Small intestine (tissue), 7 donors: ENCODE measurements around the gene NUDT16. TPM values are rescaled to one million over a fixed set of nuclear protein-coding genes. Genes with fewer than 3 reads are reported as not detected.
"Not testable (repeated sequence)": the region's sequence is repeated elsewhere in the genome, so short reads cannot be mapped to it uniquely, and the experiment has no call there.

Experiments
- DNase-seq, 2 donors: peaks; one replicate each; pipeline versions ENCODE4 v3.0.0 to v3.0.0-alpha.2; 2013
- FAIRE-seq: peaks from 2 replicates; lab custom pipeline; 2012; peaks lifted over from hg19 to GRCh38; lab: Jason Lieb, UNC
- H3K27ac ChIP-seq, 3 donors: one replicate each; pipeline ENCODE4 v1.5.1; 2013; ENCODE audit warnings: low read length in 2 of 3, mild to moderate bottlenecking in 2 of 3, control low read depth in 1 of 3, inconsistent platforms in 1 of 3, low read depth in 1 of 3, moderate library complexity in 1 of 3
- H3K27me3 ChIP-seq, 3 donors: one replicate each; pipeline ENCODE4 v1.6.1; 2013; ENCODE audit warnings: low read length in 3 of 3, inconsistent platforms in 1 of 3; ENCODE audit not compliant: control insufficient read depth in 3 of 3, insufficient read depth in 3 of 3
- H3K36me3 ChIP-seq, 3 donors: one replicate each; pipeline ENCODE4 v1.6.1; 2013; ENCODE audit warnings: low read length in 3 of 3, inconsistent platforms in 1 of 3, low read depth in 1 of 3, mild to moderate bottlenecking in 1 of 3, moderate library complexity in 1 of 3; ENCODE audit not compliant: control insufficient read depth in 3 of 3, insufficient read depth in 2 of 3
- H3K4me1 ChIP-seq, 3 donors: one replicate each; pipeline ENCODE4 v1.6.1; 2013; ENCODE audit warnings: low read length in 2 of 3, inconsistent platforms in 1 of 3, low read depth in 1 of 3, mild to moderate bottlenecking in 1 of 3, moderate library complexity in 1 of 3; ENCODE audit not compliant: control insufficient read depth in 3 of 3, insufficient read depth in 2 of 3
- H3K4me3 ChIP-seq, 3 donors: one replicate each; pipeline ENCODE4 v1.5.1; 2013; ENCODE audit warnings: low read length in 3 of 3, control low read depth in 1 of 3, inconsistent platforms in 1 of 3, low read depth in 1 of 3, mild to moderate bottlenecking in 1 of 3, moderate library complexity in 1 of 3
- H3K9me3 ChIP-seq, 2 donors: one replicate each; pipeline ENCODE4 v1.6.1; 2013; ENCODE audit warnings: low read depth in 1 of 2, low read length in 1 of 2; ENCODE audit not compliant: control insufficient read depth in 2 of 2, insufficient read depth in 1 of 2
- WGBS, 3 donors: extraction: QIAGEN DNeasy Blood & Tissue Kit; methylation state at CpG; one replicate each; pipeline ENCODE4 v1.1.7; 2013; 5-methylcytosine and 5-hydroxymethylcytosine counted together
- polyA plus RNA-seq, 4 donors: library from polyadenylated mRNA; stranded (reverse) in 3 of 4; unstranded in 1 of 4; fragments of 200-250 nt in 3 of 4; fragments of 120-200 nt in 1 of 4; gene quantifications; one replicate each; pipeline versions ENCODE4 v1.2.1 to v1.2.3, GENCODE V29; 2013
- donor health status: healthy with polysubstance abuse.
- donor health status: control.
- donor health status: control.
- donor health status: Bipolar disorder and iron deficiency.
- donor health status: healthy.

The NUDT16 gene
- polyA plus RNA-seq, 4 donors: 34.2 to 115 (median 40.7) TPM

DNA sequence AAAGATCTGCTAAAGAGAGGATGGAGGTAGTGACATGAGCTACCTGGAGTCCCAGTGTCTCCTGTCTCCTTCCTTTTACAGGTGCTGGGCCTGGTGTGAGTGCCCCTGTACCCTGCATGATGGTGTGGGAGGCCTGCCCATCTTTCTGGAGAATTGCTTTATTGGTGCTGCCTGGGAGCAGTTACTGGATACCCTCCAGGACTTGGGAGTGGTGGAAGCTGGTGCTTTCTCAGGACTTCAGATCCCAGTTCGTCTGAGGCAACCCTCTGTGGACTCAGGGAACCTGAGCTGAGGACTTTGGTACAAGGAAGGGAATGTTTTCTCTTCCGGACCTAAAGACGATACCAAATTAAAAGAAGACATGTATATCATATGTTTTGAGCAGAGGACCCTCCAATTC lies 18.3 kb upstream of the NUDT16 start:
- peak overlapping the region in 1 of 3 donors; percentile 30 for H3K27ac ChIP-seq

DNA sequence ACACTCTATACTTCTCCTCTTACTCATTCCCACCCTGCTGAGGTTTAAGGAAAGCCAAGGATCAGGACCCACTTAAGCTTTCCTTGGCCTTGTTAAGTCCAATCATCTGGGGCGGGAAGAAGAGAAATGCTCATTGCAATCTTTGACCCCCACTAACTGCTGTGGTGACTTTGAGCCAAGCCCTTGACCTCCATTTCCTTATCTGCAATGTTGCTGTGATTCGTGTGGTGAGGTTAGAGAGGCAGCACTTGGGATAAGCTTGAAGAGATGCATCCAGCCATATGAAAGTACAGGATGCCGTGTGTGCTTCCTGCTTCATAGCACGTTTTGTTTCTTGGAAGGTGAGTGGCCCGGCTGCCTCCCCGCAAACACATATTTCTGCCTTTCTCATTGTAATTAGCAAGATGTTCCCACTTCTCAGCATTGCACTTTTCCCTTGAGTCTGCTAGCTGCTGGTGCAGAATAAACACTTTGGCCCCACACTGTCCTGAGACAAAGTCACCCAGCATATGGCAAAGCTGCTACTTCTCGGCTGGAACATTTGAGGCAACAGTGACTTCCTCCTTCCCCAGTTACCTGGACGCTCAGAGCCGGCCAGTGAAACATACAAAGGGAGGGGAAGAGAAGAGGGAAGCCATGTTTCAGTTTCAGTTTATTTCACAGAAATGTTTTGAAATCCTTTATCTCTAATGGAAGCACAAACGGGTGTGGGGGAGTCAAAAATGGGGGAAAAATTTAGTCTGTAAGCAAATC lies 10.5 kb upstream of the NUDT16 start:
- FAIRE-seq (no peak), DNase-seq (peak; percentile 10 to 61)
- H3K27ac ChIP-seq: peak overlapping the region in 1 of 3 donors; percentile 59
- WGBS, 3 donors: 42 to 57% (median 51%) methylated on average over 10 of the region's 10 CpGs
- H3K9me3 ChIP-seq: no peaks in the 10 kb centered on the region
- H3K36me3 ChIP-seq: peaks cover 2 to 28% (median 2%) of the 10 kb centered on the region in 3 donors
- peaks cover 0 to 5% (median 0%) of the 10 kb centered on the region in 3 donors for H3K4me1 ChIP-seq
- H3K27me3 ChIP-seq: no peaks in the 10 kb centered on the region
- H3K4me3 ChIP-seq: no peak overlapping the region

More for the DNA sequence above, 18.3 kb upstream of the NUDT16 start:
- Histone ChIP-seq H3K36me3 (peaks cover 0 to 7% (median 0%) of the 10 kb centered on the region in 3 donors), H3K9me3 (no peaks in the 10 kb centered on the region), H3K4me3 (peak overlapping the region in 1 of 3 donors; percentile 83), H3K27me3 (peaks cover 0 to 5% (median 0%) of the 10 kb centered on the region in 3 donors), H3K4me1 (peaks cover 0 to 10% (median 7%) of the 10 kb centered on the region in 3 donors)
- DNase-seq (peak; percentile 11 to 73), FAIRE-seq (no peak)
- WGBS, 3 donors: 36 to 53% (median 40%) methylated on average over 3 of the region's 3 CpGs

GRCh38 chr3:131371688-131372066 lies 9.9 kb upstream of the NUDT16 start:
- Histone ChIP-seq H3K9me3 (no peaks in the 10 kb centered on the region), H3K36me3 (peaks cover 2 to 28% (median 2%) of the 10 kb centered on the region in 3 donors), H3K4me1 (peaks cover 0 to 5% (median 0%) of the 10 kb centered on the region in 3 donors), H3K4me3 (no peak overlapping the region), H3K27me3 (no peaks in the 10 kb centered on the region), H3K27ac (peak overlapping the region in 1 of 3 donors; percentile 1)
- DNase-seq (no peak), FAIRE-seq (no peak)
- WGBS, 3 donors: 82 to 87% (median 82%) methylated on average over 2 of the region's 2 CpGs

GRCh38 chr3:131374741-131375140 lies 6.8 kb upstream of the NUDT16 start:
- H3K9me3 ChIP-seq: no peaks in the 10 kb centered on the region
- no peak overlapping the region for H3K4me3 ChIP-seq
- no peaks in the 10 kb centered on the region for H3K27me3 ChIP-seq
- H3K36me3 ChIP-seq: peaks cover 2 to 28% (median 2%) of the 10 kb centered on the region in 3 donors
- no peak overlapping the region for H3K27ac ChIP-seq
- DNase-seq (no peak), FAIRE-seq (no peak)
- 98 to 100% (median 100%) methylated on average over 2 of the region's 2 CpGs for WGBS, 3 donors
- H3K4me1 ChIP-seq: peaks cover 2 to 5% (median 3%) of the 10 kb centered on the region in 3 donors

DNA sequence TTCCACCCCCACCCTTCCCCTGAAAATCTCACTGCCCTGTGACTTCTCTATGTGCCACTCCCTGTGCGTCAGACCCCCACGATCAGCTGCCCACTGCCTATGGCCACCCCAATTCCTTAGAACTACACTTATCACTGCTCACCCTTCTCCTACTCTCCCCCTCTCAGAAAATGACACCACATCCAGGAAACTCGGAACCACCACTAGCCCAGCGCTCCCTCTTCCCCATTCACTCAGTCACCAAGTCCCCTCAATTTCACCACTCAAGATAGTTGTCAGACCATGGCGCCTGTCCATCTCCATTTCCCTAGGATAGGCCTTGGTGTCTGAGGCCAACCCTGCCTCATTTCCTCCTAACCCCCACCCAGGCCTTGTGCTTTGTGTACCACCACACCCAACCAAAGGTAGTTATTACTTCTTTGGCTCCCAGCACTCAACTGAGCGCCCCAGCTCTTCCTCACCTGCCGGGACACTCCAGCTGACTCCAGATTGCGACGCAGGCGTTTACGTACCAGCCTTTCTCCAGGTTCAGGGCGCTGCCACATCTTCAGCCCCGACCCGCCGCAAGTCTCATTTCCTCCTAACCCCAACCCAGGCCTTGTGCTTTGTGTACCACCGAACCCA lies 641 bp upstream of the NUDT16 start:
- Histone ChIP-seq H3K36me3 (peaks cover 0 to 29% (median 0%) of the 10 kb centered on the region in 3 donors), H3K4me1 (peaks cover 15 to 19% (median 16%) of the 10 kb centered on the region in 3 donors), H3K4me3 (peak overlapping the region; percentile 59 to 79 (median 73)), H3K27ac (peak overlapping the region; percentile 93 to 95 (median 95))
- H3K9me3 ChIP-seq, H3K27me3 ChIP-seq, FAIRE-seq, DNase-seq: not testable (repeated sequence)
- 3 to 16% (median 7%) methylated on average over 16 of the region's 16 CpGs for WGBS, 3 donors

- WGBS, 3 donors: 9 to 27% (median 21%) methylated on average over 6 of the region's 6 CpGs
- peak overlapping the region; percentile 84 to 89 (median 84) for H3K27ac ChIP-seq
- no peaks in the 10 kb centered on the region for H3K27me3 ChIP-seq
- no peaks in the 10 kb centered on the region for H3K9me3 ChIP-seq
- no peak overlapping the region for H3K4me3 ChIP-seq
- peaks cover 0 to 28% (median 0%) of the 10 kb centered on the region in 3 donors for H3K36me3 ChIP-seq
- FAIRE-seq (no peak), DNase-seq (peak; percentile 72 to 95)
- H3K4me1 ChIP-seq: peaks cover 18 to 24% (median 19%) of the 10 kb centered on the region in 3 donors
These were observed 5.0 kb downstream of the NUDT16 start for GRCh38 chr3:131386429-131387165.

- Histone ChIP-seq H3K4me3 (no peak overlapping the region), H3K9me3 (no peaks in the 10 kb centered on the region), H3K27ac (peak overlapping the region in 2 of 3 donors; percentile 84), H3K36me3 (peaks cover 0 to 26% (median 0%) of the 10 kb centered on the region in 3 donors), H3K27me3 (no peaks in the 10 kb centered on the region), H3K4me1 (peaks cover 14 to 18% (median 15%) of the 10 kb centered on the region in 3 donors)
- DNase-seq (no peak), FAIRE-seq (no peak)
- WGBS, 3 donors: 41 to 52% (median 48%) methylated on average over 1 of the region's 1 CpG
These were observed 6.4 kb downstream of the NUDT16 start for GRCh38 chr3:131387796-131388489.
